Superior temporal gyrus (tissue), 1 donor: ENCODE results near the gene SEPTIN3.

Experiments
- DNase-seq: peaks from one replicate; pipeline ENCODE4 v3.0.0-alpha.2; 2016; ENCODE audit errors: extremely low spot score

The SEPTIN3 gene

GRCh38 chr22:41969110-41969646 is at the start of gene SEPTIN3:
TSS of gene SEPTIN3 (plus strand) at chr22:41969443. CDS start at chr22:41971493, 2,050 bp downstream.
- no peak for DNase-seq

- no peak for DNase-seq
Measured at GRCh38 chr22:41920271-41920976, 48.8 kb upstream of the SEPTIN3 start.

- no peak for DNase-seq
Measured at GRCh38 chr22:41922328-41922727, 46.9 kb upstream of the SEPTIN3 start.

GRCh38 chr22:41922940-41923594 is 46.2 kb upstream of the SEPTIN3 start:
- no peak for DNase-seq

GRCh38 chr22:41923595-41924276 is 45.5 kb upstream of the SEPTIN3 start:
- no peak for DNase-seq

- DNase-seq, result no peak
Measured at GRCh38 chr22:41925783-41926460, 43.3 kb upstream of the SEPTIN3 start.

- DNase-seq, result no peak
Measured at GRCh38 chr22:41927813-41928212, 41.4 kb upstream of the SEPTIN3 start.

GRCh38 chr22:41928593-41929417 is 40.4 kb upstream of the SEPTIN3 start:
- no peak for DNase-seq

GRCh38 chr22:41929418-41929810 is 39.8 kb upstream of the SEPTIN3 start:
- DNase-seq, result no peak

- DNase-seq, result no peak
Measured at GRCh38 chr22:41931701-41932269, 37.5 kb upstream of the SEPTIN3 start.

- no peak for DNase-seq
Measured at GRCh38 chr22:41932353-41932752, 36.9 kb upstream of the SEPTIN3 start.

- DNase-seq, result no peak
Measured at GRCh38 chr22:41933411-41934177, 35.6 kb upstream of the SEPTIN3 start.

GRCh38 chr22:41934284-41935014 is 34.8 kb upstream of the SEPTIN3 start:
- no peak for DNase-seq

- DNase-seq, result no peak
Measured at GRCh38 chr22:41935015-41935351, 34.3 kb upstream of the SEPTIN3 start.

GRCh38 chr22:41935509-41935908 is 33.7 kb upstream of the SEPTIN3 start:
- no peak for DNase-seq

- DNase-seq, result no peak
Measured at GRCh38 chr22:41936894-41937169, 32.4 kb upstream of the SEPTIN3 start.

- DNase-seq, result peak; percentile 21
Measured at GRCh38 chr22:41939981-41940831, 29.0 kb upstream of the SEPTIN3 start.

- DNase-seq, result peak; percentile 93
Measured at GRCh38 chr22:41940832-41941765, 28.1 kb upstream of the SEPTIN3 start.
